ENCODE data around the gene CEPT1. TPM values are rescaled to one million over a fixed set of nuclear protein-coding genes. Genes with fewer than 3 reads are reported as not detected.

The CEPT1 gene
- total and polyA plus RNA-seq, 2 of the 4 experiments (the other 2 are of a cell fraction) = 13.3 to 27.4 TPM

DNA sequence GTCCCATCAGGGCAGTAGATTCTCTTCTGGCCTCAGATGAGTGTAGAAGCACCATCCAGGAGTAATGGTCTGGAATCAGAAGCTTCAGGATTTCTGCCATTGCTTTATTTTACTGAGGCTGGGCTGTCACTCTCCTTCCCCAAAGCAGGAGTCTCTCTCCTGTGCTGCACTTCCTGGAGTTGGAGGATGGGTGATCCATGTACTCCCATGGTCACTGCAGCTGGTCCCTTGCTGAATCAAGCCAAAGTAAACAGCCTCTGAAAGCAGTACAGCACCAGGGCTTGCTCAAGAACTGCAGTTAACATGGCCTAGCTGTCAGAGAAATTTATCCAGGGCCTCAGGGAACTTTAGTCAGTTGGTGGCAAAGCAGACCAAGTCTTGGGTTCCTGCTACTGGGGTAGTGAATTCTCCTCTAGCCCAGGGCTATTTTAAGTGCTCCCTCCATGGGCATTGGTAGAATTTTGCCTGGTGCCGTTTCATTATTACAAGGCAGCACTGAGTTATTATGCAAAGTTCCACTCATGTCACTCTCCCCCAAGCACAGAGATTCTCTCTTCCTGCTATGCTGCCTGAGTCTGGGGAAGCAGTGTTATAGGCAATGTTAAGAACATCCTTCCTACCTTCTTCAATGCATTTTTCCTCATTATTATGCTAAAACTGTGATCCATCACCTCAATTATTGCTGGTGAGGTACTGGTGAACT lies 29.7 kb upstream of the CEPT1 start:
- Histone ChIP-seq H2AK5ac (ENCODE audit: low read depth, low read length) (no peak overlapping the region), H2BK15ac (ENCODE audit: low read depth, low read length) (no peak overlapping the region), H3K27ac (ENCODE audit: insufficient read depth, low read length) (no peak overlapping the region), H3K9me3 (ENCODE audit: control insufficient read depth, insufficient read depth, low read length) (no peaks in the 10 kb centered on the region), H3K9ac (ENCODE audit: low read depth, low read length) (no peak overlapping the region), H4K8ac (ENCODE audit: low read depth in 2 of 2, low read length in 2 of 2) (no peak overlapping the region), H3K4me2 (ENCODE audit: low read depth, low read length) (no peak overlapping the region), H3K23ac (ENCODE audit: low read depth, low read length) (no peak overlapping the region), H4K5ac (ENCODE audit: low read depth, low read length) (no peak overlapping the region), H2BK5ac (ENCODE audit: low read depth, low read length, poor library complexity, severe bottlenecking) (no peak overlapping the region), H2AK9ac (replicated peaks; ENCODE audit: low read depth, low read length, poor library complexity) (no peak overlapping the region), H3K4ac (ENCODE audit: low read depth, low read length) (no peak overlapping the region), H4K91ac (ENCODE audit: insufficient read depth, low read depth, low read length) (no peak overlapping the region), H3K4me1 (ENCODE audit: control insufficient read depth, insufficient read depth, low read length) (no peaks in the 10 kb centered on the region), H2AFZ (replicated peaks; ENCODE audit: low read length, poor library complexity) (no peak overlapping the region), H3K27me3 (ENCODE audit: control insufficient read depth, insufficient read depth, low read length) (no peaks in the 10 kb centered on the region), H3K9me1 (ENCODE audit: insufficient read depth, low read length) (no peaks in the 10 kb centered on the region), H3K79me1 (ENCODE audit: low read depth in 1 of 2, low read length in 2 of 2) (no peaks in the 10 kb centered on the region), H4K20me1 (ENCODE audit: insufficient read depth, low read length) (no peaks in the 10 kb centered on the region), H3K14ac (replicated peaks; ENCODE audit: low read depth, low read length) (no peak overlapping the region), H3K18ac (ENCODE audit: low read depth, low read length) (no peak overlapping the region), H3K56ac (ENCODE audit: extremely low read depth, insufficient read depth, low read length) (no peak overlapping the region), H3K36me3 (ENCODE audit: control insufficient read depth, insufficient read depth, low read length) (no peaks in the 10 kb centered on the region), H3K4me3 (ENCODE audit: insufficient read depth, low read depth, low read length) (no peak overlapping the region), H2BK20ac (ENCODE audit: low read depth, low read length) (no peak overlapping the region), H2BK120ac (ENCODE audit: low read depth, low read length) (no peak overlapping the region)
- POLR2A ChIA-PET (ENCODE audit: unreplicated experiment) = no interaction called here
- CTCF ChIA-PET = no interaction called here
- TF ChIP-seq CEBPB (IDR thresholded peaks at IDR 0.05; ENCODE audit: low read depth, low read length) = no peak
- TF ChIP-seq, protein P1, sequence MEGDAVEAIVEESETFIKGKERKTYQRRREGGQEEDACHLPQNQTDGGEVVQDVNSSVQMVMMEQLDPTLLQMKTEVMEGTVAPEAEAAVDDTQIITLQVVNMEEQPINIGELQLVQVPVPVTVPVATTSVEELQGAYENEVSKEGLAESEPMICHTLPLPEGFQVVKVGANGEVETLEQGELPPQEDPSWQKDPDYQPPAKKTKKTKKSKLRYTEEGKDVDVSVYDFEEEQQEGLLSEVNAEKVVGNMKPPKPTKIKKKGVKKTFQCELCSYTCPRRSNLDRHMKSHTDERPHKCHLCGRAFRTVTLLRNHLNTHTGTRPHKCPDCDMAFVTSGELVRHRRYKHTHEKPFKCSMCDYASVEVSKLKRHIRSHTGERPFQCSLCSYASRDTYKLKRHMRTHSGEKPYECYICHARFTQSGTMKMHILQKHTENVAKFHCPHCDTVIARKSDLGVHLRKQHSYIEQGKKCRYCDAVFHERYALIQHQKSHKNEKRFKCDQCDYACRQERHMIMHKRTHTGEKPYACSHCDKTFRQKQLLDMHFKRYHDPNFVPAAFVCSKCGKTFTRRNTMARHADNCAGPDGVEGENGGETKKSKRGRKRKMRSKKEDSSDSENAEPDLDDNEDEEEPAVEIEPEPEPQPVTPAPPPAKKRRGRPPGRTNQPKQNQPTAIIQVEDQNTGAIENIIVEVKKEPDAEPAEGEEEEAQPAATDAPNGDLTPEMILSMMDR (conservative IDR thresholded peaks at IDR 0.05; ENCODE audit: low read depth, low read length) = no peak
- TF ChIP-seq, protein P2, sequence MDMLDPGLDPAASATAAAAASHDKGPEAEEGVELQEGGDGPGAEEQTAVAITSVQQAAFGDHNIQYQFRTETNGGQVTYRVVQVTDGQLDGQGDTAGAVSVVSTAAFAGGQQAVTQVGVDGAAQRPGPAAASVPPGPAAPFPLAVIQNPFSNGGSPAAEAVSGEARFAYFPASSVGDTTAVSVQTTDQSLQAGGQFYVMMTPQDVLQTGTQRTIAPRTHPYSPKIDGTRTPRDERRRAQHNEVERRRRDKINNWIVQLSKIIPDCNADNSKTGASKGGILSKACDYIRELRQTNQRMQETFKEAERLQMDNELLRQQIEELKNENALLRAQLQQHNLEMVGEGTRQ (IDR thresholded peaks at IDR 0.05; ENCODE audit: low read depth, low read length) = no peak
- TF ChIP-seq POLR2A (IDR thresholded peaks at IDR 0.05; ENCODE audit: low read depth, low read length) = no peak
- TF ChIP-seq BHLHE40 (IDR thresholded peaks at IDR 0.05; ENCODE audit: low read depth, low read length) = no peak
- no peak for TF ChIP-seq FOS (IDR thresholded peaks at IDR 0.05; ENCODE audit: low read depth, low read length)
- TF ChIP-seq NFE2L2 (IDR thresholded peaks at IDR 0.05; ENCODE audit: low read depth, low read length) = no peak
- no peak for TF ChIP-seq RFX5 (IDR thresholded peaks at IDR 0.05; ENCODE audit: low read depth, low read length)
- no peak for TF ChIP-seq MAZ (IDR thresholded peaks at IDR 0.05; ENCODE audit: borderline replicate concordance, low read depth, low read length)
- no peak for TF ChIP-seq RCOR1 (IDR thresholded peaks at IDR 0.05; ENCODE audit: insufficient replicate concordance, low read length)
- TF ChIP-seq SMC3 (IDR thresholded peaks at IDR 0.05; ENCODE audit: low read depth, low read length) = no peak
- TF ChIP-seq MXI1 (IDR thresholded peaks at IDR 0.05; ENCODE audit: borderline replicate concordance, low read depth, low read length) = no peak
- TF ChIP-seq, protein P3, sequence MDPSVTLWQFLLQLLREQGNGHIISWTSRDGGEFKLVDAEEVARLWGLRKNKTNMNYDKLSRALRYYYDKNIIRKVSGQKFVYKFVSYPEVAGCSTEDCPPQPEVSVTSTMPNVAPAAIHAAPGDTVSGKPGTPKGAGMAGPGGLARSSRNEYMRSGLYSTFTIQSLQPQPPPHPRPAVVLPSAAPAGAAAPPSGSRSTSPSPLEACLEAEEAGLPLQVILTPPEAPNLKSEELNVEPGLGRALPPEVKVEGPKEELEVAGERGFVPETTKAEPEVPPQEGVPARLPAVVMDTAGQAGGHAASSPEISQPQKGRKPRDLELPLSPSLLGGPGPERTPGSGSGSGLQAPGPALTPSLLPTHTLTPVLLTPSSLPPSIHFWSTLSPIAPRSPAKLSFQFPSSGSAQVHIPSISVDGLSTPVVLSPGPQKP (IDR thresholded peaks at IDR 0.05; ENCODE audit: borderline replicate concordance, low read depth, low read length) = no peak
- in situ Hi-C loops (cut with MboI; ENCODE audit: low sequenced_read_pairs) (no loop called here), intact Hi-C loops (cut with micrococcal nuclease) (no loop called here), dilution Hi-C loops (cut with HindIII; ENCODE audit: low sequenced_read_pairs, unreplicated experiment) (no loop called here)
- ATAC-seq (ENCODE audit: low read depth) (peak; percentile 46), DNase-seq (peak; percentile 41)
- no TSS peak for BruUV-seq (replicated peaks)
- WGBS, 2 experiments (ENCODE audit: extremely low coverage in 2 of 2, insufficient read length in 1 of 2) = no CpG with 5 or more reads among the region's 1 CpG

Data from IMR-90 (cell line).